ENCODE results near the gene SNCB.
A peak's percentile ranks its signal among the peaks of the same experiment; 100 is the strongest.

Gene SNCB

DNA sequence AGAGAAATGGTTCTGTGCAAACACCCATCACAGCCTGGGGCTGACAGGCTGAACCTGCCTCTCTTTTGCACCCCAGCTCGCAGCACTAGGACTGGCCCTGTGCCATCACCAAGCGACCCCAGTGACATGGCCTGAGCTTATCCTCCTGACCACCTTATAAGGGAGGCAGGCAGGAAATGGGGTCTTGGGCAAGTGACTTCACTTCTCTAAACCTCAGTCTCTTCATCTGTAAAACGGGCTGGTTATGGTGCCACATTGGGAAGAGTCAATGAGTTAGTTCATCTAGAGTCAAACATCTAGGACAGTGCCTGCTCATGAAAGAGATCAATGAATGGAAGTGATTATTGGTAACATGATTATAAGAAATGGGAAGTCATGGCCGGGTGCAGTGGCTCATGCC lies 6.2 kb downstream of the SNCB start:
- Histone ChIP-seq H3K27ac (replicated peaks) (no peak overlapping the region), H3K4me3 (replicated peaks; ENCODE audit: insufficient read depth, low read length) (no peak overlapping the region), H3K27me3 (ENCODE audit: insufficient read depth, poor library complexity, severe bottlenecking) (peaks cover 53% of the 10 kb centered on the region)
- TF ChIP-seq, protein P1, sequence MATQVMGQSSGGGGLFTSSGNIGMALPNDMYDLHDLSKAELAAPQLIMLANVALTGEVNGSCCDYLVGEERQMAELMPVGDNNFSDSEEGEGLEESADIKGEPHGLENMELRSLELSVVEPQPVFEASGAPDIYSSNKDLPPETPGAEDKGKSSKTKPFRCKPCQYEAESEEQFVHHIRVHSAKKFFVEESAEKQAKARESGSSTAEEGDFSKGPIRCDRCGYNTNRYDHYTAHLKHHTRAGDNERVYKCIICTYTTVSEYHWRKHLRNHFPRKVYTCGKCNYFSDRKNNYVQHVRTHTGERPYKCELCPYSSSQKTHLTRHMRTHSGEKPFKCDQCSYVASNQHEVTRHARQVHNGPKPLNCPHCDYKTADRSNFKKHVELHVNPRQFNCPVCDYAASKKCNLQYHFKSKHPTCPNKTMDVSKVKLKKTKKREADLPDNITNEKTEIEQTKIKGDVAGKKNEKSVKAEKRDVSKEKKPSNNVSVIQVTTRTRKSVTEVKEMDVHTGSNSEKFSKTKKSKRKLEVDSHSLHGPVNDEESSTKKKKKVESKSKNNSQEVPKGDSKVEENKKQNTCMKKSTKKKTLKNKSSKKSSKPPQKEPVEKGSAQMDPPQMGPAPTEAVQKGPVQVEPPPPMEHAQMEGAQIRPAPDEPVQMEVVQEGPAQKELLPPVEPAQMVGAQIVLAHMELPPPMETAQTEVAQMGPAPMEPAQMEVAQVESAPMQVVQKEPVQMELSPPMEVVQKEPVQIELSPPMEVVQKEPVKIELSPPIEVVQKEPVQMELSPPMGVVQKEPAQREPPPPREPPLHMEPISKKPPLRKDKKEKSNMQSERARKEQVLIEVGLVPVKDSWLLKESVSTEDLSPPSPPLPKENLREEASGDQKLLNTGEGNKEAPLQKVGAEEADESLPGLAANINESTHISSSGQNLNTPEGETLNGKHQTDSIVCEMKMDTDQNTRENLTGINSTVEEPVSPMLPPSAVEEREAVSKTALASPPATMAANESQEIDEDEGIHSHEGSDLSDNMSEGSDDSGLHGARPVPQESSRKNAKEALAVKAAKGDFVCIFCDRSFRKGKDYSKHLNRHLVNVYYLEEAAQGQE (IDR thresholded peaks at IDR 0.05; ENCODE audit: insufficient replicate concordance, low read depth): no peak
- TF ChIP-seq SPI1 (IDR thresholded peaks at IDR 0.05; ENCODE audit: borderline replicate concordance, low read depth) (no peak), GABPA (IDR thresholded peaks at IDR 0.05; ENCODE audit: low read depth) (no peak), POLR2AphosphoS5 (IDR thresholded peaks at IDR 0.05; ENCODE audit: low read depth) (no peak)
- TF ChIP-seq, protein P2, sequence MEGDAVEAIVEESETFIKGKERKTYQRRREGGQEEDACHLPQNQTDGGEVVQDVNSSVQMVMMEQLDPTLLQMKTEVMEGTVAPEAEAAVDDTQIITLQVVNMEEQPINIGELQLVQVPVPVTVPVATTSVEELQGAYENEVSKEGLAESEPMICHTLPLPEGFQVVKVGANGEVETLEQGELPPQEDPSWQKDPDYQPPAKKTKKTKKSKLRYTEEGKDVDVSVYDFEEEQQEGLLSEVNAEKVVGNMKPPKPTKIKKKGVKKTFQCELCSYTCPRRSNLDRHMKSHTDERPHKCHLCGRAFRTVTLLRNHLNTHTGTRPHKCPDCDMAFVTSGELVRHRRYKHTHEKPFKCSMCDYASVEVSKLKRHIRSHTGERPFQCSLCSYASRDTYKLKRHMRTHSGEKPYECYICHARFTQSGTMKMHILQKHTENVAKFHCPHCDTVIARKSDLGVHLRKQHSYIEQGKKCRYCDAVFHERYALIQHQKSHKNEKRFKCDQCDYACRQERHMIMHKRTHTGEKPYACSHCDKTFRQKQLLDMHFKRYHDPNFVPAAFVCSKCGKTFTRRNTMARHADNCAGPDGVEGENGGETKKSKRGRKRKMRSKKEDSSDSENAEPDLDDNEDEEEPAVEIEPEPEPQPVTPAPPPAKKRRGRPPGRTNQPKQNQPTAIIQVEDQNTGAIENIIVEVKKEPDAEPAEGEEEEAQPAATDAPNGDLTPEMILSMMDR (IDR thresholded peaks at IDR 0.05; ENCODE audit: insufficient read depth, low read length): no peak
- no peak for DNase-seq (ENCODE audit: low read depth in 1 of 2, low spot score in 1 of 2)

DNA sequence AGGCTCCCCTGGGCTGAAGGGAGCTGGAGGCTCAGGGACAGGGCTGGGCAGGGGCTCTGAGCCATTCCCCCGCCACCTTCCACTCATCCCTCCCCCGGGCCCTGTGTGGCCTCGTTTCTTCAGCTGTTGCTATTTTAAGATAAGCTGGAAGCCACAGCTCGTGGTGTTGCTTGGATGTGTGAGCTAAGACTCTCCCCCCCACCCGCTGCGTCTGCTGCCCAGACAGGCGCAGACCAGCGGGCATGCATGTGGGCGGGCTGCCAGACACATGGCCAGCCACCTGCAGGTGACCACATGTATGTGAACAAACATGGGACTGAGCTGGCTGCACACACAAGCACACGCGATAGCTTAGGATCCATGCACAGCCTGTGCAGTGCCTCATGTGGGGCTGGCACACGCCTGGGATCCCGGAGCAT lies 8.7 kb downstream of the SNCB start:
- Histone ChIP-seq H3K4me3 (replicated peaks; ENCODE audit: insufficient read depth, low read length) (no peak overlapping the region), H3K27me3 (ENCODE audit: insufficient read depth, poor library complexity, severe bottlenecking) (peaks cover 53% of the 10 kb centered on the region), H3K27ac (replicated peaks) (no peak overlapping the region)
- DNase-seq (ENCODE audit: low read depth in 1 of 2, low spot score in 1 of 2): no peak
- TF ChIP-seq GABPA (IDR thresholded peaks at IDR 0.05; ENCODE audit: low read depth): no peak

GRCh38 chr5:176620333-176620981 lies 9.9 kb downstream of the SNCB start:
- H3K27me3 ChIP-seq (ENCODE audit: insufficient read depth, poor library complexity, severe bottlenecking): peaks cover 52% of the 10 kb centered on the region

More at GRCh38 chr5:176620333-176620981, 9.9 kb downstream of the SNCB start:
- Histone ChIP-seq H3K27ac (replicated peaks) (no peak overlapping the region), H3K4me3 (replicated peaks; ENCODE audit: insufficient read depth, low read length) (no peak overlapping the region)
- TF ChIP-seq, protein P2 (IDR thresholded peaks at IDR 0.05; ENCODE audit: insufficient read depth, low read length): no peak
- TF ChIP-seq, protein P1 (IDR thresholded peaks at IDR 0.05; ENCODE audit: insufficient replicate concordance, low read depth): peak; percentile 20
- DNase-seq (ENCODE audit: low read depth in 1 of 2, low spot score in 1 of 2): peak in 1 of 2 experiments; percentile 22
